Measurements from ENCODE around the gene ING2.
"Not testable (repeated sequence)": the region's sequence is repeated elsewhere in the genome, so short reads cannot be mapped to it uniquely, and the experiment has no call there.

Gene ING2

GRCh38 chr4:183504930-183505610 is at the start of gene ING2:
TSS of gene ING2 (plus strand) at chr4:183505058. CDS start at chr4:183505196, 138 bp downstream.
- DNase-seq (ENCODE audit: low read depth in 2 of 3, low spot score in 1 of 3), result peak in 1 of 3 donors; percentile 17

- no peak for DNase-seq (ENCODE audit: low read depth in 2 of 3, low spot score in 1 of 3)
Measured at GRCh38 chr4:183455431-183456195, 49.2 kb upstream of the ING2 start.

GRCh38 chr4:183458005-183458404 is 46.9 kb upstream of the ING2 start:
- DNase-seq (ENCODE audit: low read depth in 2 of 3, low spot score in 1 of 3), result no peak

GRCh38 chr4:183463903-183464619 is 40.8 kb upstream of the ING2 start:
- DNase-seq (ENCODE audit: low read depth in 2 of 3, low spot score in 1 of 3), result not testable (repeated sequence)

- DNase-seq (ENCODE audit: low read depth in 2 of 3, low spot score in 1 of 3), result not testable (repeated sequence)
Measured at GRCh38 chr4:183465879-183466278, 39.0 kb upstream of the ING2 start.

- no peak for DNase-seq (ENCODE audit: low read depth in 2 of 3, low spot score in 1 of 3)
Measured at GRCh38 chr4:183467246-183467645, 37.6 kb upstream of the ING2 start.

- no peak for DNase-seq (ENCODE audit: low read depth in 2 of 3, low spot score in 1 of 3)
Measured at GRCh38 chr4:183468210-183469095, 36.4 kb upstream of the ING2 start.

- no peak for DNase-seq (ENCODE audit: low read depth in 2 of 3, low spot score in 1 of 3)
Measured at GRCh38 chr4:183469285-183469684, 35.6 kb upstream of the ING2 start.

- no peak for DNase-seq (ENCODE audit: low read depth in 2 of 3, low spot score in 1 of 3)
Measured at GRCh38 chr4:183469936-183470335, 34.9 kb upstream of the ING2 start.

- DNase-seq (ENCODE audit: low read depth in 2 of 3, low spot score in 1 of 3), result no peak
Measured at GRCh38 chr4:183470821-183471220, 34.0 kb upstream of the ING2 start.

- DNase-seq (ENCODE audit: low read depth in 2 of 3, low spot score in 1 of 3), result peak; percentile 57 to 87 (median 76)
Measured at GRCh38 chr4:183471946-183472708, 32.7 kb upstream of the ING2 start.

- DNase-seq (ENCODE audit: low read depth in 2 of 3, low spot score in 1 of 3), result no peak
Measured at GRCh38 chr4:183478123-183478522, 26.7 kb upstream of the ING2 start.

- no peak for DNase-seq (ENCODE audit: low read depth in 2 of 3, low spot score in 1 of 3)
Measured at GRCh38 chr4:183478926-183479325, 25.9 kb upstream of the ING2 start.

- not testable (repeated sequence) for DNase-seq (ENCODE audit: low read depth in 2 of 3, low spot score in 1 of 3)
Measured at GRCh38 chr4:183482515-183483095, 22.3 kb upstream of the ING2 start.

- no peak for DNase-seq (ENCODE audit: low read depth in 2 of 3, low spot score in 1 of 3)
Measured at GRCh38 chr4:183483997-183484396, 20.9 kb upstream of the ING2 start.

GRCh38 chr4:183485411-183486160 is 19.3 kb upstream of the ING2 start:
- no peak for DNase-seq (ENCODE audit: low read depth in 2 of 3, low spot score in 1 of 3)

GRCh38 chr4:183492791-183493222 is 12.1 kb upstream of the ING2 start:
- DNase-seq (ENCODE audit: low read depth in 2 of 3, low spot score in 1 of 3), result no peak

- no peak for DNase-seq (ENCODE audit: low read depth in 2 of 3, low spot score in 1 of 3)
Measured at GRCh38 chr4:183493246-183493645, 11.6 kb upstream of the ING2 start.

- DNase-seq (ENCODE audit: low read depth in 2 of 3, low spot score in 1 of 3), result no peak
Measured at GRCh38 chr4:183495184-183495583, 9.7 kb upstream of the ING2 start.

All from stimulated activated CD4-positive, alpha-beta T cell treated with anti-CD3 and anti-CD28 coated beads, Interleukin-12 subunit alpha, Interleukin-12 subunit beta, amount 100 ng/mL, for 48 hours (primary cell).